Keratinocyte (primary cell): ENCODE results near the gene GAST. TPM values are rescaled to one million over a fixed set of nuclear protein-coding genes. Genes with fewer than 3 reads are reported as not detected.

Experiments used
- DNase-seq: peaks from one replicate; pipeline ENCODE4 v3.0.0-alpha.2; 2011; ENCODE audit warnings: low read depth, missing footprints, low spot score
- FAIRE-seq: peaks from 2 replicates; lab custom pipeline; 2011; peaks lifted over from hg19 to GRCh38; lab: Jason Lieb, UNC
- H2AFZ ChIP-seq: 2 replicates; pipeline ENCODE4 v1.6.0; 2012; ENCODE audit warnings: low read length, control low read depth, inconsistent platforms; ENCODE audit not compliant: control insufficient read depth
- H3K27ac ChIP-seq: 2 replicates; pipeline ENCODE4 v1.5.1; 2011; ENCODE audit warnings: low read length; ENCODE audit not compliant: control insufficient read depth, insufficient read depth
- H3K27me3 ChIP-seq: 3 replicates; pipeline ENCODE4 v1.6.0; 2011; ENCODE audit warnings: low read length; ENCODE audit not compliant: control insufficient read depth, insufficient read depth; ENCODE audit errors: extremely low read depth
- H3K36me3 ChIP-seq, 2 experiments: 2 replicates in 1 of 2; 3 replicates in 1 of 2; pipeline ENCODE4 v1.5.1; 2011; ENCODE audit warnings: low read length in 2 of 2, mild to moderate bottlenecking in 1 of 2; ENCODE audit not compliant: control insufficient read depth in 2 of 2, insufficient read depth in 2 of 2; ENCODE audit errors: extremely low read depth in 1 of 2
- H3K4me1 ChIP-seq: 3 replicates; pipeline ENCODE4 v1.5.1; 2011; ENCODE audit warnings: low read length; ENCODE audit not compliant: control insufficient read depth, insufficient read depth; ENCODE audit errors: extremely low read depth
- H3K4me2 ChIP-seq: 3 replicates; pipeline ENCODE4 v1.6.0; 2011; ENCODE audit warnings: low read depth, low read length; ENCODE audit not compliant: control insufficient read depth, insufficient read depth; ENCODE audit errors: extremely low read depth
- H3K4me3 ChIP-seq, 3 experiments: fragments of 200-600 bp in 1 of 3; sonication (generic) in 1 of 3; 2 replicates in 2 of 3; 3 replicates in 1 of 3; pipeline ENCODE4 v1.5.1; 2011 to 2016; ENCODE audit warnings: low read length in 3 of 3, mild to moderate bottlenecking in 3 of 3, control low read depth in 2 of 3, inconsistent platforms in 1 of 3, low read depth in 1 of 3, mixed read lengths in 1 of 3, mixed run types in 1 of 3, moderate library complexity in 1 of 3; ENCODE audit not compliant: control insufficient read depth in 2 of 3, insufficient read depth in 2 of 3; ENCODE audit errors: extremely low read depth in 1 of 3
- H3K79me2 ChIP-seq: 2 replicates; pipeline ENCODE4 v1.6.0; 2012; ENCODE audit warnings: low read length; ENCODE audit not compliant: control insufficient read depth, insufficient read depth
- H3K9ac ChIP-seq: 3 replicates; pipeline ENCODE4 v1.6.0; 2011; ENCODE audit warnings: low read length; ENCODE audit not compliant: control insufficient read depth, insufficient read depth; ENCODE audit errors: extremely low read depth
- H3K9me1 ChIP-seq: 3 replicates; pipeline ENCODE4 v1.6.0; 2011; ENCODE audit warnings: low read length; ENCODE audit not compliant: control insufficient read depth, insufficient read depth; ENCODE audit errors: extremely low read depth
- H3K9me3 ChIP-seq: 2 replicates; pipeline ENCODE4 v1.5.1; 2012; ENCODE audit warnings: low read depth, low read length; ENCODE audit not compliant: control insufficient read depth
- H4K20me1 ChIP-seq: 3 replicates; pipeline ENCODE4 v1.6.0; 2011; ENCODE audit warnings: low read length; ENCODE audit not compliant: control insufficient read depth, insufficient read depth; ENCODE audit errors: extremely low read depth
- EZH2 ChIP-seq: IDR thresholded peaks from one replicate; pipeline ENCODE4 v1.6.1; 2012; ENCODE audit warnings: inconsistent platforms, mild to moderate bottlenecking, low read length, moderate library complexity
- dilution Hi-C: fragments of 300-500 bp; cut with MboI; formaldehyde crosslinking; loops from one replicate; pipeline ENCODE4 v1.7.0; 2020; ENCODE audit warnings: low sequenced_read_pairs; ENCODE audit not compliant: extremely low pct_ligation_motif_present
- polyA plus RNA-seq, 5 experiments: library from polyadenylated mRNA; depleted of rRNA in 3 of 5; stranded (reverse) in 3 of 5; stranded (forward) in 1 of 5; unstranded in 1 of 5; fragments of >200 nt; gene quantifications; 1 replicate in 1 of 5; 2 replicates in 3 of 5; 3 replicates in 1 of 5; pipeline versions ENCODE4 v1.2.1 to v1.2.3, GENCODE V29; 2011 to 2012; ENCODE audit warnings: missing spikeins in 2 of 5, low read depth in 1 of 5, low replicate concordance in 1 of 5
- TF ChIP-seq, protein P1 (sequence below), 3 experiments: IDR thresholded peaks in 1 of 3; conservative IDR thresholded peaks in 1 of 3; optimal IDR thresholded peaks in 1 of 3; 2 replicates in 2 of 3; 3 replicates in 1 of 3; pipeline versions ENCODE3 to v1.5.1; 2011; ENCODE audit warnings: low read length in 3 of 3, mild to moderate bottlenecking in 3 of 3, moderate library complexity in 2 of 3, control low read depth in 1 of 3, inconsistent platforms in 1 of 3; ENCODE audit not compliant: insufficient read depth in 2 of 3; ENCODE audit errors: extremely low read depth in 1 of 3

GAST gene
- polyA plus RNA-seq, 1 donor (not counting 4 experiments of a cell fraction or from before 2014, with no cell fraction given) = 0.87 TPM

DNA sequence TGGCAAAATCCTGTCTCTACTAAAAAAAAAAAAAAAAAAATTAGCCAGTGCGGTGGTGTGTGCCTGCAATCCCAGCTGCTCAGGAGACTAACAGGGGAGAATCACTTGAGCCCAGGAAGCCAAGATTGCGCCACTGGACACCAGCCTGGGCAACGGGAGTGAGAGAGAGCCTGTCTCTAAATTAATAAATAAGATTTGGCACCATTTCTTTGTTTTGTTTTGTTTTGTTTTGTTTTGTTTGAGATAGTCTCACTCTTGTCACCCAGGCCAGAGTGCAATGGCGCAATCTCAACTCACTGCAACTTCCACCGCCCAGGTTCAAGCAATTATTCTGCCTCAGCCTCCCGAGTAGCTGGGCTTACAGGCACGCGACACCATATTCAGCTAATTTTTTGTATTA lies 9.4 kb upstream of the GAST start:
- Histone ChIP-seq H3K9ac (no peak overlapping the region), H3K27me3 (no peaks in the 10 kb centered on the region), H3K36me3 (no peaks in the 10 kb centered on the region), H3K4me2 (no peak overlapping the region), H3K4me1 (no peaks in the 10 kb centered on the region), H3K27ac (no peak overlapping the region), H3K79me2 (no peaks in the 10 kb centered on the region), H2AFZ (no peak overlapping the region), H3K4me3 (no peak overlapping the region), H3K9me3 (no peaks in the 10 kb centered on the region), H4K20me1 (no peaks in the 10 kb centered on the region), H3K9me1 (no peaks in the 10 kb centered on the region)
- no peak for DNase-seq
- dilution Hi-C loops = no loop called here
- TF ChIP-seq EZH2 = no peak
- TF ChIP-seq, protein P1, sequence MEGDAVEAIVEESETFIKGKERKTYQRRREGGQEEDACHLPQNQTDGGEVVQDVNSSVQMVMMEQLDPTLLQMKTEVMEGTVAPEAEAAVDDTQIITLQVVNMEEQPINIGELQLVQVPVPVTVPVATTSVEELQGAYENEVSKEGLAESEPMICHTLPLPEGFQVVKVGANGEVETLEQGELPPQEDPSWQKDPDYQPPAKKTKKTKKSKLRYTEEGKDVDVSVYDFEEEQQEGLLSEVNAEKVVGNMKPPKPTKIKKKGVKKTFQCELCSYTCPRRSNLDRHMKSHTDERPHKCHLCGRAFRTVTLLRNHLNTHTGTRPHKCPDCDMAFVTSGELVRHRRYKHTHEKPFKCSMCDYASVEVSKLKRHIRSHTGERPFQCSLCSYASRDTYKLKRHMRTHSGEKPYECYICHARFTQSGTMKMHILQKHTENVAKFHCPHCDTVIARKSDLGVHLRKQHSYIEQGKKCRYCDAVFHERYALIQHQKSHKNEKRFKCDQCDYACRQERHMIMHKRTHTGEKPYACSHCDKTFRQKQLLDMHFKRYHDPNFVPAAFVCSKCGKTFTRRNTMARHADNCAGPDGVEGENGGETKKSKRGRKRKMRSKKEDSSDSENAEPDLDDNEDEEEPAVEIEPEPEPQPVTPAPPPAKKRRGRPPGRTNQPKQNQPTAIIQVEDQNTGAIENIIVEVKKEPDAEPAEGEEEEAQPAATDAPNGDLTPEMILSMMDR (optimal IDR thresholded peaks at IDR 0.05 in 1 of 3, IDR thresholded peaks at IDR 0.05 in 1 of 3, conservative IDR thresholded peaks at IDR 0.05 in 1 of 3; ENCODE audit: extremely low read depth in 1 of 3, insufficient read depth in 2 of 3, low read length in 3 of 3) = no peak
- no peak for FAIRE-seq

DNA sequence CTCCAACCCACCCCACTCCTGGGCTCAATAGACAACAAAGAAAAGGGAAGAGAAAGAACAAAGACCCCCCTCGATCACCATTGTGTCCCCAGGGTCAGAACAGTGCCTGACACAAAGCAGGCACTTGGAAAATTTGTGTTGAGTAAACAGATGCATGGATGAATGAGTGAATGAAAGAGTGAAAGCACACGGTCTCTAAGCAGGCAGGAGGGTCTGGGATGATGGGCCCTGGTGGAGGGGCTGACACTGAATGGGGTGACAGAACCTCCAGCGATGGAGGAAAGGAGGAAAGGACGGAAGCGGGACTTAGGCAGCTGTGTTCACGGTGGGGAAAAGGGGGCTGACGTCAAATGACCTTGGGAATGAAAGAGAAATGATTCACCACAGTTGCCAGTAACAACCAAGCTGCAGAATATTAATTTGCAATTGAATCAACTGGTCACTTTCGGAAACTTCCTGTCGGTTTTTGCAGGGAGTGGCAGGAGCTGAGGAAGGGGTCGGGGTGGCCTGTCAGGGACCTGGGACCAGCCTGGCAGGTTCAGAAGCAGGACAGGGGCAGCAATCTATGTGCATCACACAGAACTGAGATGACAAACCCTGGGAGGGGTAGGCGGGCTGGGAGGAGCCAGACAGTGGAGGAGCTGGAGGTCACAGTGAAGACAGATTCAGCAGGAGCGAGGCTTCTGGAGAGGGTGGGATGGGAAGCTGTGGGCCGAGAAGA lies 6.7 kb upstream of the GAST start:
- H3K9ac ChIP-seq = no peak overlapping the region
- no peak overlapping the region for H2AFZ ChIP-seq
- no peaks in the 10 kb centered on the region for H3K9me3 ChIP-seq
- H3K79me2 ChIP-seq = no peaks in the 10 kb centered on the region
- dilution Hi-C loops = no loop called here
- H3K4me2 ChIP-seq = no peak overlapping the region
- TF ChIP-seq, protein P1 (optimal IDR thresholded peaks at IDR 0.05 in 1 of 3, IDR thresholded peaks at IDR 0.05 in 1 of 3, conservative IDR thresholded peaks at IDR 0.05 in 1 of 3; ENCODE audit: extremely low read depth in 1 of 3, insufficient read depth in 2 of 3, low read length in 3 of 3) = no peak
- no peak for TF ChIP-seq EZH2
- H4K20me1 ChIP-seq = no peaks in the 10 kb centered on the region
- DNase-seq (no peak), FAIRE-seq (no peak)
- H3K4me3 ChIP-seq = no peak overlapping the region
- H3K36me3 ChIP-seq = no peaks in the 10 kb centered on the region
- no peaks in the 10 kb centered on the region for H3K27me3 ChIP-seq
- no peak overlapping the region for H3K27ac ChIP-seq
- no peaks in the 10 kb centered on the region for H3K4me1 ChIP-seq
- no peaks in the 10 kb centered on the region for H3K9me1 ChIP-seq
